ENCODE results near the gene ELOVL2. TPM values are rescaled to one million over a fixed set of nuclear protein-coding genes. Genes with fewer than 3 reads are reported as not detected.
"Not testable (repeated sequence)": the region's sequence is repeated elsewhere in the genome, so short reads cannot be mapped to it uniquely, and the experiment has no call there.

ELOVL2 gene
- total RNA-seq, 2 experiments from 2014 or later = not detected

GRCh38 chr6:10989587-10989986 is 54.5 kb downstream of the ELOVL2 start:
- H3K27me3 ChIP-seq (ENCODE audit: control insufficient read depth in 1 of 2, insufficient read depth in 2 of 2, low read length in 2 of 2) = no peaks in the 10 kb centered on the region
- H3K9me3 ChIP-seq (ENCODE audit: control insufficient read depth in 1 of 2, insufficient read depth in 1 of 2, low read length in 2 of 2) = no peaks in the 10 kb centered on the region
- TF ChIP-seq, protein P1, sequence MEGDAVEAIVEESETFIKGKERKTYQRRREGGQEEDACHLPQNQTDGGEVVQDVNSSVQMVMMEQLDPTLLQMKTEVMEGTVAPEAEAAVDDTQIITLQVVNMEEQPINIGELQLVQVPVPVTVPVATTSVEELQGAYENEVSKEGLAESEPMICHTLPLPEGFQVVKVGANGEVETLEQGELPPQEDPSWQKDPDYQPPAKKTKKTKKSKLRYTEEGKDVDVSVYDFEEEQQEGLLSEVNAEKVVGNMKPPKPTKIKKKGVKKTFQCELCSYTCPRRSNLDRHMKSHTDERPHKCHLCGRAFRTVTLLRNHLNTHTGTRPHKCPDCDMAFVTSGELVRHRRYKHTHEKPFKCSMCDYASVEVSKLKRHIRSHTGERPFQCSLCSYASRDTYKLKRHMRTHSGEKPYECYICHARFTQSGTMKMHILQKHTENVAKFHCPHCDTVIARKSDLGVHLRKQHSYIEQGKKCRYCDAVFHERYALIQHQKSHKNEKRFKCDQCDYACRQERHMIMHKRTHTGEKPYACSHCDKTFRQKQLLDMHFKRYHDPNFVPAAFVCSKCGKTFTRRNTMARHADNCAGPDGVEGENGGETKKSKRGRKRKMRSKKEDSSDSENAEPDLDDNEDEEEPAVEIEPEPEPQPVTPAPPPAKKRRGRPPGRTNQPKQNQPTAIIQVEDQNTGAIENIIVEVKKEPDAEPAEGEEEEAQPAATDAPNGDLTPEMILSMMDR (IDR thresholded peaks at IDR 0.05) = no peak
- H3K4me3 Mint-ChIP-seq = no peak overlapping the region
- ChIA-PET CTCF (no interaction called here), POLR2A (no interaction called here)
- H3K36me3 ChIP-seq (ENCODE audit: insufficient read depth, low read length) = no peaks in the 10 kb centered on the region
- H3K36me3 Mint-ChIP-seq (ENCODE audit: low read depth) = no peaks in the 10 kb centered on the region
- no peaks in the 10 kb centered on the region for H3K9me3 Mint-ChIP-seq
- intact Hi-C loops (cut with DNase I, micrococcal nuclease) = no loop called here
- H3K4me3 ChIP-seq (ENCODE audit: low read length) = no peak overlapping the region
- H3K27ac Mint-ChIP-seq = no peak overlapping the region
- DNase-seq (no peak), ATAC-seq (ENCODE audit: poor library complexity) (no peak)
- H3K4me1 Mint-ChIP-seq (ENCODE audit: low read depth) = no peaks in the 10 kb centered on the region
- peaks cover 18% of the 10 kb centered on the region for H3K27me3 Mint-ChIP-seq
- no peaks in the 10 kb centered on the region for H3K4me1 ChIP-seq (ENCODE audit: insufficient read depth, low read length)
- H3K27ac ChIP-seq (ENCODE audit: low read depth in 1 of 2, low read length in 2 of 2) = no peak overlapping the region

DNA sequence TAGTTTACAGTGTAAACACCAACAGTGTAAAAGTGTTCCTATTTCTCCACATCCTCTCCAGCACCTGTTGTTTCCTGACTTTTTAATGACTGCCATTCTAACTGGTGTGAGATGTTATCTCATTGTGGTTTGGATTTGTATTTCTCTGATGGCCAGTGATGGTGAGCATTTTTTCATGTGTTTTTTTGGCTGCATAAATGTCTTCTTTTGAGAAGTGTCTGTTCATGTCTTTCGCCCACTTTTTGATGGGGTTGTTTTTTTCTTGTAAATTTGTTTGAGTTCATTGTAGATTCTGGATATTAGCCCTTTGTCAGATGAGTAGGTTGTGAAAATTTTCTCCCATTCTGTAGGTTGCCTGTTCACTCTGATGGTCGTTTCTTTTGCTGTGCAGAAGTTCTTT is 59.1 kb downstream of the ELOVL2 start:
- H3K36me3 ChIP-seq (ENCODE audit: insufficient read depth, low read length); H3K36me3 Mint-ChIP-seq (ENCODE audit: low read depth); H3K9me3 Mint-ChIP-seq; intact Hi-C loops (cut with DNase I, micrococcal nuclease); H3K27ac Mint-ChIP-seq; H3K27me3 ChIP-seq (ENCODE audit: control insufficient read depth in 1 of 2, insufficient read depth in 2 of 2, low read length in 2 of 2); CTCF ChIA-PET; ATAC-seq (ENCODE audit: poor library complexity); DNase-seq; H3K4me3 ChIP-seq (ENCODE audit: low read length); H3K4me1 Mint-ChIP-seq (ENCODE audit: low read depth); H3K4me1 ChIP-seq (ENCODE audit: insufficient read depth, low read length); H3K9me3 ChIP-seq (ENCODE audit: control insufficient read depth in 1 of 2, insufficient read depth in 1 of 2, low read length in 2 of 2); H3K27ac ChIP-seq (ENCODE audit: low read depth in 1 of 2, low read length in 2 of 2); POLR2A ChIA-PET; H3K4me3 Mint-ChIP-seq: not testable (repeated sequence)
- H3K27me3 Mint-ChIP-seq = peaks cover 13% of the 10 kb centered on the region

DNA sequence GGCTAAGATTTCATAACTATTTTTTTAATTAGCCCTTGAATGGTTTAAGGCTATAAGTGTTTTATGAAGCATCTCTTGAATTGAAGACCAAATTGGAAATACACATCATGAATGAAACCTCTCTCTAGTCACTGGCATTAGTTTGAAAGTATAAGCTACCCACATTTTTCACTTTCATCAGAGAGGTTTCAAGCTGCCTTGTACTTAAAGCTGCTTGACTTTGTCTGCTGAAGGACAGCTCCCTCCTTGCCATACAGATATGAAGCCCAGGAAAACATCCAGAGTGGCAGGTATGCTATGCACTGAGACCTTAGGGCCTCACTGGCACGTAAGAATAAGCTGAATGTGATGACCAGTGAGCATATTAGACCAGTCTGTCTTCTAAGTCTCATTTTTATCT is 62.7 kb downstream of the ELOVL2 start:
- Histone ChIP-seq H3K4me1 (ENCODE audit: insufficient read depth, low read length) (no peaks in the 10 kb centered on the region), H3K36me3 (ENCODE audit: insufficient read depth, low read length) (no peaks in the 10 kb centered on the region), H3K4me3 (ENCODE audit: low read length) (no peak overlapping the region), H3K27ac (ENCODE audit: low read depth in 1 of 2, low read length in 2 of 2) (no peak overlapping the region), H3K27me3 (ENCODE audit: control insufficient read depth in 1 of 2, insufficient read depth in 2 of 2, low read length in 2 of 2) (no peaks in the 10 kb centered on the region), H3K9me3 (ENCODE audit: control insufficient read depth in 1 of 2, insufficient read depth in 1 of 2, low read length in 2 of 2) (no peaks in the 10 kb centered on the region)
- Mint-ChIP-seq H3K27me3 (peaks cover 9% of the 10 kb centered on the region), H3K27ac (no peak overlapping the region), H3K36me3 (ENCODE audit: low read depth) (no peaks in the 10 kb centered on the region), H3K4me1 (ENCODE audit: low read depth) (no peaks in the 10 kb centered on the region), H3K4me3 (no peak overlapping the region), H3K9me3 (no peaks in the 10 kb centered on the region)
- ATAC-seq (ENCODE audit: poor library complexity) (no peak), DNase-seq (no peak)
- ChIA-PET CTCF (no interaction called here), POLR2A (no interaction called here)
- TF ChIP-seq, protein P1 (IDR thresholded peaks at IDR 0.05) = no peak
- intact Hi-C loops (cut with DNase I, micrococcal nuclease) = no loop called here

DNA sequence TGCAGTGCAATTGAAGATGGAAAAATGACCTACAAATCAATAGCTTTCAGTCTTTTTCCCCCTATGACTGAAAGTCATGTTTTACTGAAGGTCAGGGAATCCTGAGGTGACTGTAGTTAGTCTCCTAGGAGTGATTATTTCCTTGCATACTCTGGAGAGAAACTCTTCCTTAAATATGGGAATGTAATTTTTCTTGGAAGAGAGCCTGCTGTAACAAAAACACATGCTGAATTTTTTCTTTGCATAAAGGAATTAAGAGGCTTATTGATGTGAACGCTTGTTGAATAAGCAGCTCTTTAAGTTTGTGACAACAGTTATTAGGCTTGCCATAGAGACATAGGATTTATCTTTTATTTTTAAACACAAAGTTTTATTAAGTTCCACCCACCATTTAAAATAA is 64.5 kb downstream of the ELOVL2 start:
- CTCF ChIA-PET = no interaction called here
- no peak overlapping the region for H3K4me3 Mint-ChIP-seq
- Histone ChIP-seq H3K36me3 (ENCODE audit: insufficient read depth, low read length) (no peaks in the 10 kb centered on the region), H3K27me3 (ENCODE audit: control insufficient read depth in 1 of 2, insufficient read depth in 2 of 2, low read length in 2 of 2) (no peaks in the 10 kb centered on the region), H3K4me3 (ENCODE audit: low read length) (no peak overlapping the region), H3K27ac (ENCODE audit: low read depth in 1 of 2, low read length in 2 of 2) (no peak overlapping the region), H3K4me1 (ENCODE audit: insufficient read depth, low read length) (no peaks in the 10 kb centered on the region), H3K9me3 (ENCODE audit: control insufficient read depth in 1 of 2, insufficient read depth in 1 of 2, low read length in 2 of 2) (no peaks in the 10 kb centered on the region)
- no peak for DNase-seq
- H3K27ac Mint-ChIP-seq = no peak overlapping the region
- TF ChIP-seq, protein P1 (IDR thresholded peaks at IDR 0.05) = no peak
- H3K9me3 Mint-ChIP-seq = no peaks in the 10 kb centered on the region
- H3K27me3 Mint-ChIP-seq = peaks cover 9% of the 10 kb centered on the region
- no peaks in the 10 kb centered on the region for H3K36me3 Mint-ChIP-seq (ENCODE audit: low read depth)
- POLR2A ChIA-PET = no interaction called here
- no peaks in the 10 kb centered on the region for H3K4me1 Mint-ChIP-seq (ENCODE audit: low read depth)
- ATAC-seq (ENCODE audit: poor library complexity) = no peak
- intact Hi-C loops (cut with DNase I, micrococcal nuclease) = no loop called here

Measured in CD4-positive, alpha-beta T cell (primary cell).